GM21381 (cell line): ENCODE measurements around the gene NUMB.
"Not testable (repeated sequence)": the region's sequence is repeated elsewhere in the genome, so short reads cannot be mapped to it uniquely, and the experiment has no call there.

Experiments
- ATAC-seq: cut with Tn5 transposase; IDR thresholded peaks from one replicate; pipeline ENCODE4 v1.9.1; 2021; ENCODE audit warnings: mild to moderate bottlenecking, moderate library complexity; ENCODE audit not compliant: unreplicated experiment

NUMB gene

DNA sequence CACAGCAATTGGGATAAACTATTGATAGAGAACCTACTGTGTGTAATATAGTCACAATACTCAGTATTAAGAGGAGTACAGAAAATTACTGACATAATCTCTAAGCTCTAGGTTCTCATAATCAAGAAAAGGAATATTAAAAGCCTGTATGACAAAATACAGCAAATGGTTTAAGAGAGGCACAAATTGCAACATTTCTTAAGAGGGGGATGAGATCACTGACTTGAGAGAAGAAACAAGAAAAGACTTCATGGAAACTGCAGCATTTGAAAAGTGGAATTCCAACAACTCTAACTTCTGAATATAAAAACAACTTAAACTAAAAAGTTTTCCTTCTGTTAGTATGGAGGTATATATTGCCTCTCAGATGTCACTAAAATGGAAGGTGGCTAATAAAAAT lies 89.7 kb downstream of the NUMB start:
- no peak for ATAC-seq

- ATAC-seq = no peak
Measured at GRCh38 chr14:73365727-73366126, 92.6 kb downstream of the NUMB start.

GRCh38 chr14:73364559-73364958 lies 93.8 kb downstream of the NUMB start:
- ATAC-seq = no peak

GRCh38 chr14:73359445-73359844 lies 98.9 kb downstream of the NUMB start:
- no peak for ATAC-seq

GRCh38 chr14:73358187-73358586 lies 100.2 kb downstream of the NUMB start:
- no peak for ATAC-seq

GRCh38 chr14:73349091-73349490 lies 109.3 kb downstream of the NUMB start:
- not testable (repeated sequence) for ATAC-seq

DNA sequence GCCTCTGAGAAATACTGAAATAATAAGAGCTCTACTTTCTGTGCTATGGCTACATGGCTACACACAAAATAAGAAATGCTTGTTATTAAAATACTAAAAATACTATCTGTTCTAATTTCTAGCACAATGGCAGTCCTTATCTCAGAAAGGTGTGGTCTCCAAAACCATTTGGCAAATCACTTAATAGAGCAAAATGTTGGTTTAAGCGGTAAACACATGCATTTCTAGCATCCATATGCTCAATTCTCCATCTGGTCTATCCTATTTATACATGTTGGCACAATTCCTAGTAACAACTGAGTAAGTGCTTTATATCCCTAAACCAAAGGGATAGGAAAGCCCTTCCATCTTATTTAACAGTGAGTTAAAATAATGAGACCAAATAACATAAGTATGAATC lies 114.0 kb downstream of the NUMB start:
- no peak for ATAC-seq

DNA sequence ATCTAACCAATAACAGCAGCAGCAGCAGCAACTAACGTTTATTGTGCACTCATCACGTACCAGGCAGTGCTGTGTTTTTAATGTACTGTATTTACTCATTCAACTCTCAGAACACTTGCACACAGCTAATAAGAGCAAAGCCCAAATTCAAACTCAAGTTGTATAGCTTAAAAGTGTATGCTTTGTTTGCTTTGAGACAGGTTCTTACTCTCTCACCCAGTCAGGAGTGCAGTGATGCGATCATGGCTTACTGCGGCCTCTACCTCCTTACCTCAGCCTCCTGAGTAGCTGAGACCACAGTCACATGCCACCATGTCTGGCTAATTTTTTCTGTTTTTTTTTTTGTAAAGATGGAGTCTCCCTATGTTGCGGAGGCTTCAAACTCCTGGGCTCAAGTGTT lies 115.7 kb downstream of the NUMB start:
- ATAC-seq = no peak

DNA sequence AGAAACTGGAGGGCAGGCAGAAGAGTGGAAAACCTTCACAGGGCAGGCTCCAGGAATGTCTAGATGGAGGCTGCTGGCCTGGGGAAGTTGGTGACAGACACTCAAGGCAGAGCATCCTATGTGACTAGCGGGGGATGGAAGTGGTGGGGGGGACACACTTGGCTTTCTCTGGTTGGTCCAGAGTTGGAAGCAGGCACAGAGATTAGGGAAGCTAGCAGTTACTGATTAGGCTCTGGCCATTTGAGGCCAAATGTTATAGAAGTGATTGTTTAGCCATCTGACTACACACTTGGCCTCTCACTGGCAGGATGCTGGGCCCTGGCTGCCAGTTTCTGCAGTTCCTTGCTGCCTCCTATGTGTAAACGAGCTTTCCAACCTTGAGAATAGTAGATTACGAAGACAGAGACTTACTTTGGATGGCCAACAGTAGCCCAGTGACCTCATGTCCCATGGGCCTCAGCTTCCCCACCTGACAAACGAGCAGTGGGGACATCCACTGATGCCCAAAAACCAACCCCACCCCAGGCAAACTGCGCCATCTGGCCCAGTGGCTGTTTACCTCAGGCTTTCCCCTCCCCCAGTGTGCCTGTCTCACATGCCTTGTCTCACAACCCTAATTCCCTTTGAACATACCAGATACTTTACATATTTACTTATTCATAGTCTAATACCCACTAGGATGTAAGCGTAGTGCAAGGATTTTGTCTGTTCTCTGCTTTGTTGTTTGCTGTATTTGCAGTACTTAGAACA lies 118.3 kb downstream of the NUMB start:
- ATAC-seq = no peak

- ATAC-seq = no peak
Measured at GRCh38 chr14:73339206-73339605, 119.1 kb downstream of the NUMB start.

DNA sequence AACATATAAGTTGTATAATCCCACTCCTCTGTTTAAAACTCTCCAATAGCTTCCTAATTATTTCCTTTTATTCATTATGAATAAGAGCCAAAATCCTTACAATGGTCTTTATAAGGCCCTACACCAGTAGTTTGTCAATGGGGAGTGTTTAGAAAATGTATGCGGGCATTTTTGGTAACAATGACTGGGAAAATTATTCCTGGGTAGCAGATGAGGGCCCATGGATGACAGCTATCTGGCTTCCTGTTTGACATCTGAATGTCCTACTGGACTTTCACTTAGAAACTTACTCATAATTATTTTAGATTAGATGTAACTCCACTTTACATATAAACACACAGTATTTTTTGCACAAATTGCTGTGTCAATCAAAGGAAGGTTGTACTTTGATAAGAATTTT lies 119.8 kb downstream of the NUMB start:
- ATAC-seq = no peak

- ATAC-seq = no peak
Measured at GRCh38 chr14:73333031-73333430, 125.3 kb downstream of the NUMB start.

- ATAC-seq = no peak
Measured at GRCh38 chr14:73325630-73326299, 132.6 kb downstream of the NUMB start.

DNA sequence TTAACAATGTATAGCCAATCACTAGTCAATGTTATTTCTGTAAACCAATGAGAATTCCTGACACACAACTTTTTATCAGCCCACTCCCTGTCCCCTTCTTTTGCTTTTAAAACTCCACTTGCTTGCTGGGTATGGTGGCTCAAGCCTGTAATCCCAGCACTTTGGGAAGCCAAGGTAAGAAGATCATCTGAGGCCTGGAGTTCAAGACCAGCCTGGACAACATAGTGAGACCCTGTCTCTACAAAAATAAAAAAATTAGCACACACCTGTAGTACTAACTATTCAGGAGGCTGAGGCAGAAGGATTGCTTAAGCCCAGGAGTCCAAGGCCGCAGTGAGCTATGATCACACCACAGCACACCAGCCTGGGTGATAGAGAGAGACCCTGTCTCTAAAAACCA lies 133.3 kb downstream of the NUMB start:
- no peak for ATAC-seq

GRCh38 chr14:73324533-73324932 lies 133.8 kb downstream of the NUMB start:
- ATAC-seq = no peak

DNA sequence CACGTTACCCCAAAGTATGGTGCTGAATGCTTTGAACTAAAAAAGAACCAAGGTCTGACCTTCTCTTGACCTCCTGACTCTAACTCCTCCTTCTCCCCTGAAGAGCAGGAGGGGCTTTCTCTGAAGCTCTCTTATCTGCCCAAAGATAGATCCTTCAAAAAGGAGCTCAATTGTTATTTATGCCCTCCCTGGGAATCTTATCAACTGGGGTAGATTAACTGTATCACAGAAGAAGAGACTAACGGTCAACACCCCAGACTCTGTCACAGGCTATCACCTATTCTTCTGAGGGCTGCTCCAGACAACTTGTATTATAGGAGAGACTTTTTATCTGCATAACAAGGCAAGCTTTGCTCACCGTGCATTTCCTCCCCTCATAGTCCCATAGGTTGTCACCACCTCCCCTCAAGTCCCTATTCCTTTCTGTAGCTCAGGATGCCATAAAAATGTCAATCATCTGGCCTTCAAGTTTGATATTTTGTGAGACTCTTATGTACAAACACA lies 134.4 kb downstream of the NUMB start:
- ATAC-seq = no peak

GRCh38 chr14:73313151-73313550 lies 145.2 kb downstream of the NUMB start:
- ATAC-seq = no peak

DNA sequence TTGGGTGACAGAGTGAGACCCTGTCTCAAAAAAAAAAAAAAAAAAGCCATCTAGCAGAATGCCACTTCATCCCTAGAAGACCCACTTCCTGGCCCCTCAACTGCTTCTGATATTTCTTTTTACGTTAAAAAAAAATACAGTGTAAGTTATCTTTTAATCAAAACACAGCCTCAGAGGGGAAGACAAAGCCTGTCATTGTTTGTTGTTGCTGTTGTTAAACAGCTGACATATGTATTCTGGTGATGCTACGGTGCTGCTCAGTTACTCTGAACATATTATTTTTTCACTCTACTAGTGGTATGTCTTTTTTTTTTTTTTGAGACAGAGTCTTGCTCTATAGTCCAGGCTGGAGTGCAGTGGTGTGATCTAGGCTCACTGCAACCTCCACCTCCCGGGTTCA lies 145.7 kb downstream of the NUMB start:
- ATAC-seq = no peak

DNA sequence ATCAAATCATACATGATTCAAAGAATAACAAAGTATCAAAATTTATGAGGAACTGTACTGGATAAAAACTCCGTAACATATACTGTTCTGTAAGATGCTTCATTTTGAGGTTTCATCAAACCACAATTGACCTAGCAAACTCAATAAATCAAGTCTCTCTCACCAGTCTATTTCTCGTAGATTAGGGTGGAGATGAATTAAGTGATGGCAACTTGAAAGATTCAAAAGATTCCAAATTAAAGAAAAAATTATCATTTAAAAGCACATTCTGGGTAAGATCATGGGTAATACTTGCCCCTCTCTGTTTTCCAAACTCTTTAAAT lies 146.7 kb downstream of the NUMB start:
- ATAC-seq = no peak

- ATAC-seq = not testable (repeated sequence)
Measured at GRCh38 chr14:73309207-73309606, 149.1 kb downstream of the NUMB start.

DNA sequence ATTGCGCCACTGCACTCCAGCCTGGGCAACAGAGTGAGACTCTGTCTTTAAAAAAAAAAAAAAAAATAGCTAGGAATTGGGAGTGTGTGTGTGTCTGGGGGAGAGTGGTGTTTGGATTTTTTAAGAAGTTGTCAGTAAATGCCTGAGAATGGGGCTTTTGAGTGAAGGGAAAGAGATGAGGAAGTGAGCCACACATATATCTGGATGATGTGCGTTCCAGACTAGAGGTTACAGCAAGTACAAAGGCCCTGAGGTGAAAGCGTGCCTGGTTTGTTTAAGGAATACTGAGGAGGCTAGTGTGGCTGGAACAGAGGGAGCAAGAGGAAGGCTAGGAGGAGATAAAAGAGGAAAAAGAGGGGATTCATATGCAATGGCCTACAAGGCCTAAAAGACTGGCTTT lies 151.1 kb downstream of the NUMB start:
- no peak for ATAC-seq

GRCh38 chr14:73305499-73305898 lies 152.8 kb downstream of the NUMB start:
- no peak for ATAC-seq
